ENCODE results near the gene HELZ.

GRCh38 chr17:67208232-67208631 is 36.8 kb downstream of the HELZ start:
- TF ChIP-seq, protein P1, sequence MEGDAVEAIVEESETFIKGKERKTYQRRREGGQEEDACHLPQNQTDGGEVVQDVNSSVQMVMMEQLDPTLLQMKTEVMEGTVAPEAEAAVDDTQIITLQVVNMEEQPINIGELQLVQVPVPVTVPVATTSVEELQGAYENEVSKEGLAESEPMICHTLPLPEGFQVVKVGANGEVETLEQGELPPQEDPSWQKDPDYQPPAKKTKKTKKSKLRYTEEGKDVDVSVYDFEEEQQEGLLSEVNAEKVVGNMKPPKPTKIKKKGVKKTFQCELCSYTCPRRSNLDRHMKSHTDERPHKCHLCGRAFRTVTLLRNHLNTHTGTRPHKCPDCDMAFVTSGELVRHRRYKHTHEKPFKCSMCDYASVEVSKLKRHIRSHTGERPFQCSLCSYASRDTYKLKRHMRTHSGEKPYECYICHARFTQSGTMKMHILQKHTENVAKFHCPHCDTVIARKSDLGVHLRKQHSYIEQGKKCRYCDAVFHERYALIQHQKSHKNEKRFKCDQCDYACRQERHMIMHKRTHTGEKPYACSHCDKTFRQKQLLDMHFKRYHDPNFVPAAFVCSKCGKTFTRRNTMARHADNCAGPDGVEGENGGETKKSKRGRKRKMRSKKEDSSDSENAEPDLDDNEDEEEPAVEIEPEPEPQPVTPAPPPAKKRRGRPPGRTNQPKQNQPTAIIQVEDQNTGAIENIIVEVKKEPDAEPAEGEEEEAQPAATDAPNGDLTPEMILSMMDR (conservative IDR thresholded peaks at IDR 0.05 in 1 of 2, IDR thresholded peaks at IDR 0.05 in 1 of 2; ENCODE audit: extremely low read depth in 1 of 2, insufficient read depth in 1 of 2, low read depth in 1 of 2, low read length in 2 of 2), result no peak
- TF ChIP-seq EZH2 (IDR thresholded peaks at IDR 0.05; ENCODE audit: borderline replicate concordance, low read length), result no peak

All from mammary epithelial cell (primary cell).